IMR-90 (cell line): ENCODE measurements around the gene GGT6.

Experiments used
- BHLHE40 ChIP-seq: fragments of 150-350 bp; IDR thresholded peaks from 2 replicates; pipeline ENCODE4 v1.6.1; 2016; ENCODE audit warnings: mild to moderate bottlenecking, low read depth, low read length
- CHD1 ChIP-seq: IDR thresholded peaks from 2 replicates; pipeline ENCODE4 v1.6.1; 2012; ENCODE audit warnings: low read depth, low read length, improper control_type of control experiment
- FOS ChIP-seq: fragments of 150-350 bp; IDR thresholded peaks from 2 replicates; pipeline ENCODE4 v1.6.1; 2016; ENCODE audit warnings: low read depth, low read length
- MAFK ChIP-seq: IDR thresholded peaks from 2 replicates; pipeline ENCODE4 v1.6.1; 2012; ENCODE audit warnings: low read depth, low read length, improper control_type of control experiment
- MAZ ChIP-seq: IDR thresholded peaks from 2 replicates; pipeline ENCODE4 v1.6.1; 2012; ENCODE audit warnings: low read depth, mild to moderate bottlenecking, low read length, improper control_type of control experiment, moderate library complexity, borderline replicate concordance
- POLR2A ChIP-seq: IDR thresholded peaks from 2 replicates; pipeline ENCODE4 v1.6.1; 2012; ENCODE audit warnings: mild to moderate bottlenecking, low read depth, low read length
- RAD21 ChIP-seq: IDR thresholded peaks from 2 replicates; pipeline ENCODE4 v1.6.1; 2012; ENCODE audit warnings: low read length, improper control_type of control experiment
- RFX5 ChIP-seq: IDR thresholded peaks from 2 replicates; pipeline ENCODE4 v1.8.0; 2012; ENCODE audit warnings: low read depth, mild to moderate bottlenecking, low read length, moderate library complexity
- SMC3 ChIP-seq: fragments of 150-350 bp; IDR thresholded peaks from 2 replicates; pipeline ENCODE4 v1.6.1; 2016; ENCODE audit warnings: low read depth, mild to moderate bottlenecking, antibody characterized with exemption, low read length, moderate library complexity
- TF ChIP-seq, protein P1 (sequence below): conservative IDR thresholded peaks from 2 replicates; pipeline ENCODE4 v1.5.1; 2012; ENCODE audit warnings: mild to moderate bottlenecking, low read depth, low read length, improper control_type of control experiment
- TF ChIP-seq, protein P2 (sequence below): fragments of 150-350 bp; IDR thresholded peaks from 2 replicates; pipeline ENCODE4 v1.6.1; 2016; ENCODE audit warnings: low read depth, mild to moderate bottlenecking, low read length, moderate library complexity, borderline replicate concordance

GRCh38 chr17:4558347-4558971 lies 1.9 kb downstream of the GGT6 start:
- TF ChIP-seq, protein P1, sequence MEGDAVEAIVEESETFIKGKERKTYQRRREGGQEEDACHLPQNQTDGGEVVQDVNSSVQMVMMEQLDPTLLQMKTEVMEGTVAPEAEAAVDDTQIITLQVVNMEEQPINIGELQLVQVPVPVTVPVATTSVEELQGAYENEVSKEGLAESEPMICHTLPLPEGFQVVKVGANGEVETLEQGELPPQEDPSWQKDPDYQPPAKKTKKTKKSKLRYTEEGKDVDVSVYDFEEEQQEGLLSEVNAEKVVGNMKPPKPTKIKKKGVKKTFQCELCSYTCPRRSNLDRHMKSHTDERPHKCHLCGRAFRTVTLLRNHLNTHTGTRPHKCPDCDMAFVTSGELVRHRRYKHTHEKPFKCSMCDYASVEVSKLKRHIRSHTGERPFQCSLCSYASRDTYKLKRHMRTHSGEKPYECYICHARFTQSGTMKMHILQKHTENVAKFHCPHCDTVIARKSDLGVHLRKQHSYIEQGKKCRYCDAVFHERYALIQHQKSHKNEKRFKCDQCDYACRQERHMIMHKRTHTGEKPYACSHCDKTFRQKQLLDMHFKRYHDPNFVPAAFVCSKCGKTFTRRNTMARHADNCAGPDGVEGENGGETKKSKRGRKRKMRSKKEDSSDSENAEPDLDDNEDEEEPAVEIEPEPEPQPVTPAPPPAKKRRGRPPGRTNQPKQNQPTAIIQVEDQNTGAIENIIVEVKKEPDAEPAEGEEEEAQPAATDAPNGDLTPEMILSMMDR, result no peak
- TF ChIP-seq BHLHE40 (no peak), RFX5 (no peak), RAD21 (no peak), POLR2A (no peak), MAZ (no peak), MAFK (no peak), FOS (no peak), CHD1 (no peak), SMC3 (no peak)
- TF ChIP-seq, protein P2, sequence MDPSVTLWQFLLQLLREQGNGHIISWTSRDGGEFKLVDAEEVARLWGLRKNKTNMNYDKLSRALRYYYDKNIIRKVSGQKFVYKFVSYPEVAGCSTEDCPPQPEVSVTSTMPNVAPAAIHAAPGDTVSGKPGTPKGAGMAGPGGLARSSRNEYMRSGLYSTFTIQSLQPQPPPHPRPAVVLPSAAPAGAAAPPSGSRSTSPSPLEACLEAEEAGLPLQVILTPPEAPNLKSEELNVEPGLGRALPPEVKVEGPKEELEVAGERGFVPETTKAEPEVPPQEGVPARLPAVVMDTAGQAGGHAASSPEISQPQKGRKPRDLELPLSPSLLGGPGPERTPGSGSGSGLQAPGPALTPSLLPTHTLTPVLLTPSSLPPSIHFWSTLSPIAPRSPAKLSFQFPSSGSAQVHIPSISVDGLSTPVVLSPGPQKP, result no peak
